ENCODE results near the gene KIAA2012. TPM values are rescaled to one million over a fixed set of nuclear protein-coding genes. Genes with fewer than 3 reads are reported as not detected.

Gene KIAA2012
- total and polyA plus RNA-seq, 4 donors = under 0.01 to 0.61 (median 0.42) TPM

DNA sequence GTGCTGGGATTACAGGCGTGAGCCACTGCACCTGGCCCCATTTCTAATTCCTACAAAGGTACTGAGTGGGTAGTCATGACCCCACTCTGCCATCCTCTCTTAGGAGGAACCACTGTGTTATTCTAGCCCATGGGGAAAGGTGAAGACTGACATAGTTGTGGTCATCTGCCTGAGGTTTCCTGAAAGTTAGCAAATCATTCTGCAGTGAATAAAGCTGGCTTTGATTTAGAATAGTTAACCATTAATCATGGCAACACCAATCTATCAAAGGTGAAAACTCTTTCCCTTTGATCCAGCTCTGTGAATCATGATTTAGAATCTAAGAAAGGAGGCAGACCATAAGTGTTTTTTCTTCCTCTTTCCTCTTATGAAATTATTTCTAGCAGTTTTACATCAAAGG, 114.5 kb downstream of the KIAA2012 start (continued):
- peak; percentile 44 for TF ChIP-seq REST (IDR thresholded peaks at IDR 0.05)

DNA sequence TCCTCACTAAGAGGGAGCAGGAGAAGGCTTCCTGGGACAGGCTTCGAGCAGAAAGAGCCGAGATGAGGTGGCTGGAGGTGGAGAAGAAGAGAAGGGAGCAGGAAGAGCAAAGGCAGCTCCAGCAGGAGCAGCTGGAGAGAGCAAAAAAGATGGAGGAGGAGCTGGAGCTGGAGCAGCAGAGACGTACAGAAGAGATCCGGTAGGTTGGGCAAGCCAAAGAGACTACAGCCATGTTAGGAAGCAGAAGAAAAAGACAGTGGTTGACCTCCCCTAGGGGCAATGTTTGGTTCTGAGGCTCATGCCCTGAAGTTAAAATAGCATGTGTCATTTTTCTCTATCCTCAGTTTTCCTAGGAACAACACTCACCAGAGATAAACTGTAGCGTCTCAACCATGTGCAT, 120.2 kb downstream of the KIAA2012 start:
- no peaks in the 10 kb centered on the region for H3K9me3 ChIP-seq (ENCODE audit: control insufficient read depth in 4 of 4, low read length in 3 of 4)
- H3K27me3 ChIP-seq (ENCODE audit: control insufficient read depth in 4 of 4, insufficient read depth in 4 of 4, low read length in 3 of 4) = no peaks in the 10 kb centered on the region
- DNase-seq (ENCODE audit: low spot score) = no peak
- 96% methylated on average over 5 of the region's 5 CpGs for WGBS
- peaks cover 0 to 18% (median 16%) of the 10 kb centered on the region in 4 donors for H3K4me1 ChIP-seq (ENCODE audit: control insufficient read depth in 4 of 4, insufficient read depth in 4 of 4, low read length in 3 of 4)
- no peak overlapping the region for H3K4me3 ChIP-seq (ENCODE audit: low read depth in 1 of 3, low read length in 3 of 3)
- H3K36me3 ChIP-seq (ENCODE audit: control insufficient read depth in 4 of 4, insufficient read depth in 3 of 4, low read depth in 1 of 4, low read length in 3 of 4) = no peaks in the 10 kb centered on the region
- H3K9ac ChIP-seq (ENCODE audit: low read depth in 1 of 2, low read length in 2 of 2) = no peak overlapping the region
- no peak overlapping the region for H3K27ac ChIP-seq (ENCODE audit: low read depth in 1 of 2, low read length in 2 of 2)
- TF ChIP-seq, protein P1, sequence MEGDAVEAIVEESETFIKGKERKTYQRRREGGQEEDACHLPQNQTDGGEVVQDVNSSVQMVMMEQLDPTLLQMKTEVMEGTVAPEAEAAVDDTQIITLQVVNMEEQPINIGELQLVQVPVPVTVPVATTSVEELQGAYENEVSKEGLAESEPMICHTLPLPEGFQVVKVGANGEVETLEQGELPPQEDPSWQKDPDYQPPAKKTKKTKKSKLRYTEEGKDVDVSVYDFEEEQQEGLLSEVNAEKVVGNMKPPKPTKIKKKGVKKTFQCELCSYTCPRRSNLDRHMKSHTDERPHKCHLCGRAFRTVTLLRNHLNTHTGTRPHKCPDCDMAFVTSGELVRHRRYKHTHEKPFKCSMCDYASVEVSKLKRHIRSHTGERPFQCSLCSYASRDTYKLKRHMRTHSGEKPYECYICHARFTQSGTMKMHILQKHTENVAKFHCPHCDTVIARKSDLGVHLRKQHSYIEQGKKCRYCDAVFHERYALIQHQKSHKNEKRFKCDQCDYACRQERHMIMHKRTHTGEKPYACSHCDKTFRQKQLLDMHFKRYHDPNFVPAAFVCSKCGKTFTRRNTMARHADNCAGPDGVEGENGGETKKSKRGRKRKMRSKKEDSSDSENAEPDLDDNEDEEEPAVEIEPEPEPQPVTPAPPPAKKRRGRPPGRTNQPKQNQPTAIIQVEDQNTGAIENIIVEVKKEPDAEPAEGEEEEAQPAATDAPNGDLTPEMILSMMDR (IDR thresholded peaks at IDR 0.05; ENCODE audit: low read depth, low read length, missing input control) = no peak
- TF ChIP-seq HNF4G (IDR thresholded peaks at IDR 0.05) = no peak
- TF ChIP-seq SP1 (IDR thresholded peaks at IDR 0.05) = no peak
- no peak for TF ChIP-seq YY1 (IDR thresholded peaks at IDR 0.05)

- WGBS = 91% methylated on average over 7 of the region's 7 CpGs
- no peak for DNase-seq (ENCODE audit: low spot score)
- H3K9me3 ChIP-seq (ENCODE audit: control insufficient read depth in 4 of 4, low read length in 3 of 4) = no peaks in the 10 kb centered on the region
- no peak overlapping the region for H3K4me3 ChIP-seq (ENCODE audit: low read depth in 1 of 3, low read length in 3 of 3)
- H3K9ac ChIP-seq (ENCODE audit: low read depth in 1 of 2, low read length in 2 of 2) = no peak overlapping the region
- no peaks in the 10 kb centered on the region for H3K27me3 ChIP-seq (ENCODE audit: control insufficient read depth in 4 of 4, insufficient read depth in 4 of 4, low read length in 3 of 4)
- H3K36me3 ChIP-seq (ENCODE audit: control insufficient read depth in 4 of 4, insufficient read depth in 3 of 4, low read depth in 1 of 4, low read length in 3 of 4) = no peaks in the 10 kb centered on the region
- H3K4me1 ChIP-seq (ENCODE audit: control insufficient read depth in 4 of 4, insufficient read depth in 4 of 4, low read length in 3 of 4) = peaks cover 0 to 12% (median 10%) of the 10 kb centered on the region in 4 donors
- H3K27ac ChIP-seq (ENCODE audit: low read depth in 1 of 2, low read length in 2 of 2) = no peak overlapping the region
- TF ChIP-seq RXRA (IDR thresholded peaks at IDR 0.05) (no peak), EGR1 (IDR thresholded peaks at IDR 0.05; ENCODE audit: low read depth in 2 of 2) (no peak), NR2F2 (IDR thresholded peaks at IDR 0.05) (no peak), TAF1 (conservative IDR thresholded peaks at IDR 0.05) (no peak), ZBTB33 (IDR thresholded peaks at IDR 0.05) (no peak), FOXA2 (IDR thresholded peaks at IDR 0.05) (no peak), REST (IDR thresholded peaks at IDR 0.05) (no peak), GABPA (IDR thresholded peaks at IDR 0.05 in 1 of 2, conservative IDR thresholded peaks at IDR 0.05 in 1 of 2) (no peak), YY1 (IDR thresholded peaks at IDR 0.05) (no peak), RAD21 (IDR thresholded peaks at IDR 0.05) (no peak), ATF3 (IDR thresholded peaks at IDR 0.05) (no peak), HNF4G (IDR thresholded peaks at IDR 0.05) (no peak), FOXA1 (IDR thresholded peaks at IDR 0.05) (no peak), SP1 (IDR thresholded peaks at IDR 0.05) (no peak)
- TF ChIP-seq, protein P2, sequence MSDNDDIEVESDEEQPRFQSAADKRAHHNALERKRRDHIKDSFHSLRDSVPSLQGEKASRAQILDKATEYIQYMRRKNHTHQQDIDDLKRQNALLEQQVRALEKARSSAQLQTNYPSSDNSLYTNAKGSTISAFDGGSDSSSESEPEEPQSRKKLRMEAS (IDR thresholded peaks at IDR 0.05) = no peak
- TF ChIP-seq, protein P1 (IDR thresholded peaks at IDR 0.05; ENCODE audit: low read depth, low read length, missing input control) = no peak
Measured at GRCh38 chr2:202193881-202194353, 120.9 kb downstream of the KIAA2012 start.
